Right hindlimb (tissue), 1 donor: ENCODE results near the gene SORCS1.
"Not testable (repeated sequence)": the region's sequence is repeated elsewhere in the genome, so short reads cannot be mapped to it uniquely, and the experiment has no call there.

Experiments used
- DNase-seq: peaks from one replicate; pipeline ENCODE4 v3.0.0-alpha.2; 2018

The SORCS1 gene

DNA sequence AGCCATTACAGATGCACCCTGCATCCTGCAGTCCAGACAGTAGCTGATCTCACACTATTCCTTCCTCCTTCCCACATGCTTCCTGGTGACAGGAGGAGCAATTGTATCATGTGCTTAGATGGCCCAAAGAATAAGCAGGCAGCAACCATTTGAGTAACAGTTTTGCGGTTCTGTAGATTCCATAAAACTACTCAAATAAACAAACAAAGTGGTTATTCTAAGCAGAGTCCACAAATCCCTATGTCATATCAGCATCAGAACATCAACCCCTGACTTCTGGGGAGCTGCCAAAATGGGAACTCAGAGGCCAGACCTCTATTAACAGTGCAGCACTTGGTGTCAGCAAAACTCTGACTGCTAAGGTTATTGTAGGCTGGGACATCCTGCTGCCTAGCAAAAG, 226.0 kb downstream of the SORCS1 start:
- no peak for DNase-seq

DNA sequence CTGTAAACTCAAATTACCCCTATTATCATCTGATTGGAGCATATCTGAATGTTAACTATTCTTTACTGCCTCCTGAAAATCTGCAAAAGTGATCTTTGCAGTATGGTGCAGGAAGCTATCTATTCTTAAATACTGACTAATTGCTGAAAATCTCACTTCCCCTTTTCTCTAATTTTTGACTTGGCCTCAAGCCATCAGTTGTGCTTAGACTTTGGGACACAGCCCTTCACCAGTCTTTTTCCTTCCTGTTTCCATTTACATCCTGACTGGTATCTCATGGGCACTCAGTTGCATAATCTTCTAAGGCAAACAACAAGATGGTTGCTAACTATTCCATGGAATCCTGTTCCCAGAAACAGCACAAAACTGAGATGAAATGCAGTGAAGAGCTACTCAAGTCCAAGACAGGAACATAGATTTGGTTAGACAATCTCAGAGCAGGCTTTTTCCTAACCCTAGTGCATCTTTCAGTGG, 228.5 kb downstream of the SORCS1 start:
- DNase-seq, result no peak

DNA sequence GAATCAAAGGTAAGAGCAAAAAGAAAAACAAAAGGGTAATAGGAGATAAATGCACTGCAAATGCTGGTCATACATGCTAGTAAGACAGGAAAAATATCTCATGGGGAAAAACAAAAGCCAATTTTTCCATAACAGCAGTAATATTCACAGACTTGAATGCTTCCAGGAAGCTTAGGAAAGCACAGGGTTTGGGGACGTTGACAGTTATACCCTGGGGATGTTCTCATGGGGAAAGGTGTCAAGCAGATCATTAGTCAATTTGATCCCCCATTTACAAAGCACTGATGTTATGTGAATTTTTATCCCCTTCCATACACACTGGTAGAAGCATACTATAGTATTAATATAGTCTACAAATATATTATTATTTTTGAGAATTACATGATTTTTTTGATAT, 232.7 kb downstream of the SORCS1 start:
- DNase-seq, result no peak

DNA sequence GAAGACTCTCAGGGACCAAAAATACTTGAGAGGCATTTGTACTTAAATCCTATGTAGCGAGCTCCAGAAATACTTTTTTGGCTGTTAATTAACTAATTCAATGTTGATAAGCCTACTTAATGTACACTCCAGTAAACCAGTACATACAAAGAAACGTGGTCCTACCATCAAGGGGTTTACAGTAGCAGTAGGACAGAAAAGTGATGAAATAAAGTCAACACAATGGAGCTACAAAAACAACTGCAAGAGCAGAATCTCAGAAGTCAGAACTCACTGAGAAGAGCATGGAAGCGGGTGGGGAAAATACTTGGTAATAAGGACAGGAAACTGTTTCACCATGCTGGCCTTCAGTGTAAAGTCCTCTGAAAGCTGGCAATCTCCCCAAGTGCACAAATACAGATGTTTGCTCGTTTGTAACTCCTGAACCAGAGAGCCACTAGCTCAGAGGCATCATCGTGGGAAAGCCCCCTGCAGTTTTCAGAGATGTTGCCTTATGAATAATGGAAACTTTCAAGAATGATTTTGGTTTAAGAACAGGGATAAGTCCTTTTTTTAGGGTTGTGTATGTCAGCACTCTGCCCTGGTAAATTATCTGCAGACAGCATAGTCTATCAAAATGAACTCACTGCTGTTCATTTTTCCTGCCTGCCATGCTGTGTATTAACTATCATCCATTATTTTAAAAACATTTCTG, 233.2 kb downstream of the SORCS1 start:
- no peak for DNase-seq

DNA sequence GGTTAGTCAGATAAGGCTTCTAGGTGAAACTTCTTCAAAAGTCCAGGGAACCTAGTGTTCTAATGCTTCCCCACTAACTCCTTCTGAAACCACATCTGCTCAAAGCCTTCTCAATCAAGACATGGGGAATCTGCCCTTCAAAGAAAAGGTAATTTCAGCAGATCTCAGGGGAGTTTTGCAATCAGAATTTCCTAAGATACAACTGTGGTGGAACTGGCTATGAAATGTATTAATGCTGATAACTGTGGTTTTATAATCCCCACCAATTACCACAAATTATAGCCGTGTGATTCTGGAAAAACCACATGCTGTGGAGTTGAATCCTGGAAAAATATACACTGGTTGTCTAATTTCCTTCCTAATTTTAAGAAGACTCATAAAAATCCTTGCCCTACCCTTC, 233.8 kb downstream of the SORCS1 start:
- no peak for DNase-seq

DNA sequence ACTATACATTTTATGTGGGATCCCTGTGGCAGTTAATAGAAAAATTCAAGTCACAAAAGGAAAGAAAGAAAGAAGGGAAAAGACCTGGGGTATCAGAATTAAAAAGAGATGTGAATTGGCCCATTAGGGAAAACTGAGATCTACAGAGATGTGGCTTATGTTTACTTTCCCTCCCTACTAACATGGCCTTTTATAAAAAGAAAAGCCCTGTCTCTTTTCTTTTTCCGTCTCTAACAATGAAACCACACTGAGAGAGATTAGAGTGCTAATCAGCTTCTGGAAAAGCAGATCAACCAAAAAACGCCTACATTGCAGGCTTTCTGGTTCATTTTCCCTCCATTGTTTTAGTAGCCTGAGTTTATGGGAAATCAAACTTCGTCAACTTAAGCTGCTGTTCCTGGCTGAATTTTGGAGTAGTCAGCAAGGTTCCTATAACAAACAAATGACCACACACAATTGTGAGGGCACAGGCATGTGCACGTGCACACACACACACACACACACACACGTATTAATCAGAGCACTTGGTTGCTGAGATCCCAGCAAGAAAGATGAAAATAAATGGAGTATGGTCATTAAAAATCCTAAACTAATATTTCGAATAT, 235.1 kb downstream of the SORCS1 start:
- no peak for DNase-seq

DNA sequence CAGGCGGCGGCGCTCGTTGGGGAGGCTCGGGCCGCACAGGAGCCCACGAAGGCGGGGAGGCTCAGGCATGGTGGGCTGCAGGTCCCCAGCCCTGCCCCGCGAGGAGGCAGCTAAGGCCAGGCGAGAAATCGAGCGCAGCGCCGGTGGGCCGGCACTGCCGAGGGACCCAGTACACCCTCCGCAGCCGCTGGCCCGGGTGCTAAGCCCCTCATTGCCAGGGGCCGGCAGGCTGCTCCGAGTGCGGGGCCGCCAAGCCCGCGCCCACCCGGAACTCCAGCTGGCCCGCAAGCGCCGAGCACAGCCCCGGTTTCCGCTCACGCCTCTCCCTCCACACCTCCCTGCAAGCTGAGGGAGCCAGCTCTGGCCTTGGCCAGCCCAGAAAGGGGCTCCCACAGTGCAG, 236.4 kb downstream of the SORCS1 start:
- DNase-seq, result not testable (repeated sequence)

DNA sequence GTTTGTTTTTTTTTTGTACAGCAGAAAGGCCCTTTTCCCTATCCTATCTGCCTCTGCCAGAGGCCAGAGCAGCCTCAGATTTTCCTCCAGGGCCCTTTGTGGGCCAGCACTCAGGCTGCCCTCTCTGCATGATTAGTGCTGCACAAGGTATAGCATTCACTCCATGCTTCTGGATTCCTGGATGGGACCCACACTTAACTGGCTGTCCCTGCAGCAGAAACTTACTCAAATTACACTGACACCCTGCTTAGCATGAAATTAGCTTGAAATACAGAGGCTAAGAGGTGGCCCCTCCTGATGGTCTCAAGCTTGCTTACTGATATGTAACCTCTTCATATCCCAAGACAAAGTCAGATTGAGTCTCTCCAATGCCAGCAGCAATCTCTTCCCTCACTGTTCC, 239.3 kb downstream of the SORCS1 start:
- no peak for DNase-seq

DNA sequence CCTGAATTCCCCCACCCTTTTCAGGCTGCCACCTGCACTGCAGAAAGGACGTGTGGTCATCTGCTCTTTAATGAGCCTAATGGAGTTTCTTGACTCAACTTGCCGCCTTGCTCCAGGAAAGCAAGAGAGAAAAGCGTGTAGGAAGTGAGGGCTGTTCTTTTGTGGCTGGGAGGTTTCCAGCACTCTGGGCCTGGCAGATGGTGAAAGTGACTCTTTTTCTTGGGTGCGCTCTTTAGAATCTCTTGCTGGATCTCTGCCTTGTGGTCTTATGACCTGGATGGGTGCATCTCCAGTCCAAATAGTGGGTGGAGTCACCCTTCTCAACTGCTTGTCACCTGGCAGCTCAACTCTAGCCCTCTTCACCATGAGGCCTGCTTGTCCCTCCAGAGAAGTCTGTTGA, 244.0 kb downstream of the SORCS1 start:
- no peak for DNase-seq

DNA sequence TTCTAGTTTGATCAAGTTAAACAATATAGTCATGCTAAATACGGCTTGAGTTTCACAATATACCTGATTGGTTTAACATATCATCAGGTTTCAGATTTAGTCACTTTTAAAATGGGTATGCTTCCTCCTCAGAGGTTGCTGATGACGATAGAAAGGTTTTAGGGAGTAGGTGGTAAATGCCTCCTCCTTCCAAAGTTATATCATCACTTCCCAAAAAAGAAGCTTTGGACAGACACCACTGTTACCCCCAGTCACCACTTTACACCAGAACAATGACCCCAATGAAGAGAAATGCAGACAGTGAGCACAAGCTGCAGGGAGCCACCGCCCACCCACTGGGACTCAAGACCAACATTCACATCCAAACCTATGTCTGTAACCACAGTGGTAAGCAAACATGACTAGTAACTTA, 244.6 kb downstream of the SORCS1 start:
- no peak for DNase-seq

DNA sequence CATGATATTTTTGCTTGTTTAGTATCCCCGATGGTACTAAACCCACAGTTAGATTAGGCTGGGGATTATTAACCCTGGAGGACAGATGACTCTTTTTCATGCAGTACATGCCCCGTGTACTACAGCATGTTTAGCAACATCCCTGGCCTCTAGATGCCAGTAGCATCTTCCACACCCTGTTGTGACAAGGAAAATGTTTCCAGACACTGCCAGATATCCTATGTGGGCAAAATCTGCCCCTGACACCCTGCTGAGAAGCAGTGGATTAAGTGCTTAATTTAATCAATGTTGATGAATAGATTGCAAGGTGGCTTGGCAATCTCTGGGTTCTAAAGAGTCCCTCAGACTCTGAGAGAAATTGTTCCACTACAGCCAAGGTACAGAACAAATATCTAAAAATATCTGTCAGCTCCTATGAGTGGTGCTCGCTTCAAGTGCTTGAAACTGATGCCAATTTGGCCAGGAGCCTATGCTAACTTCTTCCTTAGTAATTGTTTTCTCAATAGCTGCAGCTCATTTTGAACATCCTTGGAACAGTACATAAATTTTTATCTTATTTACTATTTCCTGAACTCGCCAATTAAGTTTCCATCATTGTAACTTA, 247.0 kb downstream of the SORCS1 start:
- DNase-seq, result no peak

DNA sequence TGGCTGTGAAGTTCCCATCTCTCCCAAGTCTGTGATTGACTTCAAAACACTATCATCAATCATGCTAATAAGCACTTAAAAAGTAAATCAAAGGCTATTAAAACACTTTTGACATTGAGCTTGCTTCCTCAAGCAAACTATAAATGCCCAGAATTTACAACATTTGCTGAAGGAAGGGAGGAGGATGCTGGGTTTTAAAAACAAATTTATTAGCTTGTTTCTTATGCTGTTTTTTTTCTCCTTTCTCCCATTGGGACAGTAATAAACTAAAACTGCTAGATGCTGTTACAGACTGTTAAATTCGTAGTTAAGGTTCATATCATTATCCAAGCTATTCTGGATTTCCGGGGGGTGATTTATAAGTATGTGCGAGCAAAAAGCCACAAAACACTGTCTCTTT, 250.5 kb downstream of the SORCS1 start:
- no peak for DNase-seq

DNA sequence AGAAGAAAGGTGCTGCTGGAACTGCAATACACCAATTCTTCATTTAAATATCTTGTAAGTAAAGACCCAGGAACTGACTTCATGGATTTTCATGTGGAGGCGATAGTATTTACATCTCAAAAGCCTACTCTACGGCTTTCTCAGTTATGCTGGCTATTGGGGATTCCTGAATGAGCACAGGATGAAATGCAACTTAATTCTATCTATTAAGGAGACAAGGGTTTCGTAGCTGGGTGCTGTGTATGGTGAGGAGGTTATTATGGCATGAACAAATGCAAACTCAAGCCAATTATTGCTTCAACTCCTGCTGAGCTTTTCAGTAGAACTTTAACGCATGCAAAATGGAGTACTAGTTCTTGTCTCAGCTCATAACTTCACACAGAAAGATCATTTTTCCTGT, 251.2 kb downstream of the SORCS1 start:
- no peak for DNase-seq

DNA sequence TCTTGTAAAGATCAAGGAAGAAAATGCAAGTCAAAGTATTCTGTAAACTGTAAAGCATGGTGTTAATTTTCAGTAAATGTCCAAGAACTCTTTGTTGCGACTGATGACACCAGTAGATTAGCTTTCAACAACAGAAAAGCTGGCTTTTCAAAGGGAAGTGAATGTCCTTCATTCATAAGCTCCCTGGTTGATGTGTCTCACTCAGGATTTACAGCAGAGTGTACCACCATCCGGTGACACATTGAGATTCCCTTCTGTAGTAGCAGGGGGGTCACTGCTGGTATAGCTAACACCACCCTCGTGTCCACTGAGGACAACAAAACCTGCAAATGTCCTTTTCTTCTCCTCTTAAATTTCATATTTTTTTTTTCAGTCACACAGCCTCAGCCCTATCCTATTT, 253.4 kb downstream of the SORCS1 start:
- DNase-seq, result no peak

DNA sequence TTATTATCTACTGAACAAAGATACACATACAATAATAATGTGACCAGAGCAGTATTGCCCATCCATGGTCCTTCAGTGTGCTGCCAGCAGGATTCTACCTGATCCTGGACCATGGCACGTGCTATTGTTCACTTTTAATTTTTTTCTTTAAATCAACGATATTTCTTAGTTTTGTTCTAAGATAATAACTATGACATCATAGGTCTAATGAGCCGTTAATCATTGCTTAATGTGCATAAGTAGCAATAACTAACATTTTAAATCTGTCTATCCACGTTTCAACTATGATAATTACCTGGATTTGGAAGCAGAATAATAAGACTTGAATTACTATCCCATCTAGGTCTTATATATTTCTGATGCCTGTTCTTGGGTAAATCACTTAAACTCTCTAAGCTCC, 253.8 kb downstream of the SORCS1 start:
- no peak for DNase-seq

DNA sequence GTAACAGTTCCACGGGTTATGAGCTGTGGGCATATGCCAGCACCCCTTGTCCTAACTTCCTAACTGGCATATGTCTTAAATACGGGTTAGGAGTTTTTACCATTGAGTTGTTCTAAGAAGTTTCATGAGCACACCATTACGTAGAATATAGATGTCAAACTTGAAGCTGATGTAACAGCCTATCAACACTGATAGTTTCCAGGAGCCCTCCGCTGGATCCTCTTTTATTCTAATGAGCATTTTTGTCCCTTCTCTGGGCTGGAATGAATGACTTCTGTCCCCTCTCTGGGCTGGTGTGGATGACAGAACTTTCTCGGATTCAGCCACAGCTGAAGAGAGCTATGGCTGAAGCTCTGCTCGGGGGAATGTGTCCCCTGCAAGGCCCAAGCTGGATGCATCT, 256.3 kb downstream of the SORCS1 start:
- no peak for DNase-seq

DNA sequence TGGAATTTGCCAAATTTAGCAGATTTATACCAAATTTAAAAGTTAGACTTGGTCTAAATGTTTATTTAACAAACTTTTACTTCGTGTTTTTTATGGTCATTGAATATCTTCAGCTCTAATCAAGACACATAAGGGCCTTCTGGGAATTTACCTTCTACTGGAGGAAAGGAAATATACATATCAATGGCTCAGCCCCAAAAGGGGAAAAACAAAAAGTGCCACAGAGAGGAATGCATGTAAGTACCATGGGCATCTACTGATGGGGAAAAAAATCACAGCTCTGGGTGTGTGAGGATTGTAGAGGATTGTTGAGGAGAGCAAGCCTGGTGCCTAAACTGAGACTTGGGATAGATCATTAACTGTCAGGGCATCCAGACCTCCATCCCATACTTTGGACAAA, 260.3 kb downstream of the SORCS1 start:
- no peak for DNase-seq

DNA sequence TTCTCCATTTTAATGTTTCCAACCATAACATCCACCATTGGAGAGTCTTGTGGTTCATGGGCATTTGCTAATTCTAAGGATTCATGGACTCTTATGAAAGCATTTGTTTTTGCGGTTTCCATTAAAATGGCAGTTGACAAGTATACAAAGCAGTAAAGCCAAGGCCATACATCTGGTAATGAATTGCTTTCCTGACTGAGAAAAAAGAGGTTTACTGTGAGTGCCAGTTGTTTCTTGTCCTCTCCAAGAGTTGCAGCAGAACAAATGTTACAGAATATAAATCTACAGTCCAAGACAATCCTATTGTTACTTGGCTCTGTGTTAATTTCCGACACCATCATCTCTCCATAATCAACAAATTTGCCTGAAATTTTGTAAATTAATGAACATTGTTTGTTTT, 261.3 kb downstream of the SORCS1 start:
- DNase-seq, result no peak

DNA sequence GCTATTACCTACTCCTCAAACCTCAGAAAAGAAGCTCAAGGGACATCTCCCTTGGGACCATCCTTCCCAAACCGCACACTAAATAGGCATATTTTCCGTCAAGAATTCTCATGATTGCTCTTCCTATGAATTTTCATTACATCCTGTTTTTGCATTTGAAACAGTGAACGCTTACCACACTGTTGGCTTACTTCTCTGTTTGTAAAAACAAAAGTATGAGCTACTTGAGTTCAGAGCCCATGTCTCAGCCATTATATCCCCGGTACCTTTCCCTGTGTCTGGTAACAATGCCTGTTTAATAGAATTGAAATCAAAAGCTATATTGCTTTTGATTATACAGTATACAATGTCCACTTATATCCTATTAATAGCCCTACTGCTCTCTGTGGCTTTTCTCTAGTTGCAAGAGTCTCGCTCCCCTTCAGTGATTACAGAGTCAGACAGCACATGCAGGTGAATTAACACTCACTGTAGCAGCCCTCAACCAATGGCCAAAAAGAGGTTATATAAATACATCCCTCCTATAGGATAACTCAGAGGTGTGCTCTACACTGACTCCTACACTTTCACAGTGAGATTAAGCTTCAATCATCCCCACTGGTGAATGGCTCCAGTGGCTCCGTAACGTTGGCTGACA, 264.4 kb downstream of the SORCS1 start:
- DNase-seq, result no peak

DNA sequence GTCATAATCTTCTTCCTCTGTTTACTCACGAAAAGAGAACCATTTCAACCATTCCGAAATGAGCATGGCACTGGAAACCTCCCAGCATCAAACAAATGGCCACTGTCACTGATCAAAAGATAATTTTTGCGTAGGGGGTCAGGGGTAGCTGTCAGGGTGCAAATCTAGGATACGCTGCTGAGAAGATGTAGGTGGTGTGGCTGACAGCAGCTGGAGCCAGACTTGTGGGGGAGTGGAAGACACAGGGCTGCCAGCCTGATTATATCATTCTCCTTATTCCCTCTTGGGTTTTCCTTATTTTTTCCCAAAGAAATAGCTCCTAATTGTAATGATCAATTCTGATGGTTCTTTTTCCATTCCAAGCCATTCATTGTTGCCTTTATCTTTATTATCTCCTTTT, 266.1 kb downstream of the SORCS1 start:
- DNase-seq, result no peak

DNA sequence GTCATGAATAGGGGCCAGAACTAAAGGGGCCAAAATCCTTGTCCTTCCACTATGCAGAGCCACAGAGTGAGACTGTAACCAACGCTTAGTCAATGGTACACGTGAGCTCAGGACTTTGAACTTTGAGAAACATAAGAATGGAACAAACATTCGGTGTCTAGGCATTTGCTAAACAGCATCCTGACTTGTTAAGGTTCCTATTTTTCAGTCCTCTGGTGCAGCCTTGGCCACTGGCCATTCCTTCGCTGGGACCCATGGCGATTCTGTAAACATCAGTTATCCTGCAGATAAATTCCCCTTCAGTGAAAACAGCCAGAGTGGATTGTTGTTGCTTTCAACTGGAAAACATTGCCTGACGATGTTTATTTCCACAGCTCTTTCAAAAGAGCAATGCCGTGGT, 266.8 kb downstream of the SORCS1 start:
- DNase-seq, result no peak

DNA sequence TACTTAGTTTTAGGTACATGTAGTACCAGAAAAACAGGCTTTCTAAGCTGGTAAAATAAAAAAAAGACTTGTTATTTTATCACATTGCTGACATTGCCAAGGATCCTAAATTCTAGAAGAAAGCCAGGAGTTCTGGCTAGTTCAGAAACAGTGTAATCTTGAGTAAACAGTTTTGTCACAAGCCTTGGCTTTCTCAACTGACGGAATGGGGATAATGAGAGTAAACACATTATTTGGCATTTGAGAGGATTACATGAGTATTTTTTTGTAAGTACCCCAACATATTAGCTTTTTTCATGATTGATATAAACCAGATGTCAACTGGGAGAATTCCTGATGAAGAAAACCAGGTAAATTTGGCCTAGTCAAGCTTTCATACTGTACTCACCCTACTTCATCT, 269.8 kb downstream of the SORCS1 start:
- DNase-seq, result no peak

DNA sequence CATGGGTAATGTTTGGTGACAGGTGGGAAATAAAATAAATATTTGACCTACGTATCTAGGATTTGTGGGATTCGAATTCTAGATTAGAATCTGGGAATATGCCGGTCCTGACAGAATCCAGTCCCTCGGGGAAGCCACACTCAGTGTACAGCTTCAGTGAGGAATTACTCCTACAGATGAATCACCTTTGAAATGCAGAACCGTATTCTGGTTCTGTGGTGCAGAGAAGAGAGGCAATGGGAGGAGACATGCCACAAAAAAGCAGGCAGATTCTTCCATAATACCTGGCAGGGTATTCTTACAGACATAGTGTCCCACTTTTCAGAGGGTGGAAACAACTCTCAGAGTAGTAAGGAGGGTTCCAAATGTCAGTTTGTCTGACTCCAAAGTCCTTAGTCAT, 286.9 kb downstream of the SORCS1 start:
- DNase-seq, result no peak

DNA sequence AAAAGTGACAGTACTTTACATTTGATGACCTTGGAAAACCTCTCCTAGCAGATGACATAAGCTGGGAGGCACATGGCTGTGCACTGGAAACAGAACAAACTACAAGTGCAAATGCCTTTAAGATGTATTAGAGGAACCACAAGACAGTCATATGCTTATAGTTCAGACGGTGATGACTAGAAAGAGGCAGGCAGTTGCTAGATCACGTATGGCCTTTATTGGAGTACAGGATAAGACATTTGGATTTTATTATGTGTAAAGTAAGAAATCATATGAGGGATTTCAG, 290.0 kb downstream of the SORCS1 start:
- DNase-seq, result no peak
